IMR-90 (cell line): ENCODE results near the gene CELSR2. TPM values are rescaled to one million over a fixed set of nuclear protein-coding genes. Genes with fewer than 3 reads are reported as not detected.

ENCODE experiments used
- ATAC-seq: fragments of 200-7000 bp; cut with Tn5 transposase; 2 replicates; pipeline ENCODE4 v1.9.1; 2020; ENCODE audit warnings: low read depth, mild to moderate bottlenecking, moderate library complexity
- BruUV-seq: library from RNA; stranded (reverse); fragments of 400-500 nt; replicated peaks from 2 replicates; lab custom pipeline; 2021; lab: Mats Ljungman, UMichigan
- CTCF ChIA-PET: fragments of 300-600 bp; formaldehyde crosslinking; extraction: SDS; loops from one replicate; lab custom pipeline; 2021; ENCODE audit warnings: antibody characterized with exemption; lab: Yijun Ruan, JAX
- POLR2A ChIA-PET: fragments of 300-600 bp; sonication (Branson Sonifier 250); formaldehyde crosslinking; loops from one replicate; lab custom pipeline; 2022; ENCODE audit warnings: antibody characterized with exemption; ENCODE audit not compliant: unreplicated experiment; lab: Charles Lee
- DNase-seq: peaks from one replicate; pipeline ENCODE4 v3.0.0; 2013
- H2AFZ ChIP-seq: replicated peaks from 2 replicates; pipeline ENCODE3; 2013; ENCODE audit warnings: low read length, mild to moderate bottlenecking; ENCODE audit not compliant: poor library complexity
- H2AK5ac ChIP-seq: 2 replicates; pipeline ENCODE4 v1.6.1; 2013; ENCODE audit warnings: low read depth, low read length, inconsistent platforms
- H2AK9ac ChIP-seq: replicated peaks from 2 replicates; pipeline ENCODE3; 2013; ENCODE audit warnings: mild to moderate bottlenecking, low read depth, low read length, moderate library complexity; ENCODE audit not compliant: poor library complexity
- H2BK120ac ChIP-seq: 2 replicates; pipeline ENCODE4 v1.6.1; 2013; ENCODE audit warnings: low read depth, low read length, inconsistent platforms
- H2BK15ac ChIP-seq: 3 replicates; pipeline ENCODE4 v1.6.1; 2013; ENCODE audit warnings: low read depth, low read length, inconsistent platforms
- H2BK20ac ChIP-seq: 2 replicates; pipeline ENCODE4 v1.6.1; 2013; ENCODE audit warnings: low read depth, mild to moderate bottlenecking, inconsistent platforms, low read length, moderate library complexity
- H2BK5ac ChIP-seq: 2 replicates; pipeline ENCODE4 v1.6.1; 2013; ENCODE audit warnings: mild to moderate bottlenecking, low read depth, low read length, inconsistent platforms; ENCODE audit not compliant: poor library complexity, severe bottlenecking
- H3K14ac ChIP-seq: replicated peaks from 2 replicates; pipeline ENCODE4 v1.6.1; 2013; ENCODE audit warnings: low read depth, low read length, inconsistent platforms
- H3K18ac ChIP-seq: 2 replicates; pipeline ENCODE4 v1.6.1; 2013; ENCODE audit warnings: low read depth, low read length, control low read depth
- H3K23ac ChIP-seq: 2 replicates; pipeline ENCODE4 v1.6.1; 2013; ENCODE audit warnings: low read depth, low read length, inconsistent platforms
- H3K27ac ChIP-seq: 2 replicates; pipeline ENCODE4 v1.5.1; 2013; ENCODE audit warnings: mild to moderate bottlenecking, control low read depth, low read length; ENCODE audit not compliant: insufficient read depth
- H3K27me3 ChIP-seq: 2 replicates; pipeline ENCODE4 v1.6.1; 2013; ENCODE audit warnings: low read length; ENCODE audit not compliant: control insufficient read depth, insufficient read depth
- H3K36me3 ChIP-seq: 2 replicates; pipeline ENCODE4 v1.6.1; 2013; ENCODE audit warnings: low read length, mixed read lengths; ENCODE audit not compliant: control insufficient read depth, insufficient read depth
- H3K4ac ChIP-seq: 2 replicates; pipeline ENCODE4 v1.6.1; 2013; ENCODE audit warnings: low read depth, low read length, inconsistent platforms
- H3K4me1 ChIP-seq: 2 replicates; pipeline ENCODE4 v1.6.1; 2013; ENCODE audit warnings: low read length, mixed read lengths; ENCODE audit not compliant: control insufficient read depth, insufficient read depth
- H3K4me2 ChIP-seq: 2 replicates; pipeline ENCODE4 v1.6.1; 2013; ENCODE audit warnings: low read depth, mild to moderate bottlenecking, control low read depth, low read length, moderate library complexity
- H3K4me3 ChIP-seq: 2 replicates; pipeline ENCODE4 v1.5.1; 2013; ENCODE audit warnings: low read depth, mild to moderate bottlenecking, control low read depth, low read length, moderate library complexity; ENCODE audit not compliant: insufficient read depth
- H3K56ac ChIP-seq: 2 replicates; pipeline ENCODE4 v1.6.1; 2013; ENCODE audit warnings: low read length, inconsistent platforms; ENCODE audit not compliant: insufficient read depth; ENCODE audit errors: extremely low read depth
- H3K79me1 ChIP-seq, 2 experiments: 2 replicates each; pipeline ENCODE4 v1.6.1; 2013; ENCODE audit warnings: low read length in 2 of 2, inconsistent platforms in 1 of 2, low read depth in 1 of 2
- H3K9ac ChIP-seq: 2 replicates; pipeline ENCODE4 v1.6.1; 2013; ENCODE audit warnings: low read depth, low read length, control low read depth
- H3K9me1 ChIP-seq: 2 replicates; pipeline ENCODE4 v1.6.1; 2013; ENCODE audit warnings: low read length, inconsistent platforms; ENCODE audit not compliant: insufficient read depth
- H3K9me3 ChIP-seq: 2 replicates; pipeline ENCODE4 v1.6.1; 2013; ENCODE audit warnings: low read length; ENCODE audit not compliant: control insufficient read depth, insufficient read depth
- H4K20me1 ChIP-seq: 2 replicates; pipeline ENCODE4 v1.6.1; 2013; ENCODE audit warnings: low read length, inconsistent platforms; ENCODE audit not compliant: insufficient read depth
- H4K5ac ChIP-seq: 2 replicates; pipeline ENCODE4 v1.6.1; 2013; ENCODE audit warnings: mild to moderate bottlenecking, low read depth, low read length, control low read depth
- H4K8ac ChIP-seq, 2 experiments: 2 replicates each; pipeline ENCODE4 v1.6.1; 2013; ENCODE audit warnings: low read depth in 2 of 2, low read length in 2 of 2, control low read depth in 1 of 2, inconsistent platforms in 1 of 2
- H4K91ac ChIP-seq: 2 replicates; pipeline ENCODE4 v1.6.1; 2013; ENCODE audit warnings: low read depth, low read length, inconsistent platforms; ENCODE audit not compliant: insufficient read depth
- ELK1 ChIP-seq: fragments of 150-350 bp; IDR thresholded peaks from 2 replicates; pipeline ENCODE4 v1.6.1; 2016; ENCODE audit warnings: low read depth, mild to moderate bottlenecking, low read length, moderate library complexity, borderline replicate concordance
- MAFK ChIP-seq: IDR thresholded peaks from 2 replicates; pipeline ENCODE4 v1.6.1; 2012; ENCODE audit warnings: low read depth, low read length, improper control_type of control experiment
- MAZ ChIP-seq: IDR thresholded peaks from 2 replicates; pipeline ENCODE4 v1.6.1; 2012; ENCODE audit warnings: low read depth, mild to moderate bottlenecking, low read length, improper control_type of control experiment, moderate library complexity, borderline replicate concordance
- NFE2L2 ChIP-seq: fragments of 150-350 bp; IDR thresholded peaks from 2 replicates; pipeline ENCODE4 v1.6.1; 2016; ENCODE audit warnings: low read depth, mild to moderate bottlenecking, low read length
- POLR2A ChIP-seq: IDR thresholded peaks from 2 replicates; pipeline ENCODE4 v1.6.1; 2012; ENCODE audit warnings: mild to moderate bottlenecking, low read depth, low read length
- RAD21 ChIP-seq: IDR thresholded peaks from 2 replicates; pipeline ENCODE4 v1.6.1; 2012; ENCODE audit warnings: low read length, improper control_type of control experiment
- SMC3 ChIP-seq: fragments of 150-350 bp; IDR thresholded peaks from 2 replicates; pipeline ENCODE4 v1.6.1; 2016; ENCODE audit warnings: low read depth, mild to moderate bottlenecking, antibody characterized with exemption, low read length, moderate library complexity
- WGBS, 2 experiments: methylation state at CpG; one replicate each; pipeline versions ENCODE4 v1.1.5 to v1.1.7; 2013; ENCODE audit warnings: missing lambda C conversion rate in 2 of 2; ENCODE audit not compliant: insufficient read length in 1 of 2; ENCODE audit errors: extremely low coverage in 2 of 2; 5-methylcytosine and 5-hydroxymethylcytosine counted together
- dilution Hi-C: fragments of 300-500 bp; cut with HindIII; formaldehyde crosslinking; loops from one replicate; pipeline ENCODE4 v1.14.3; 2018; ENCODE audit warnings: low sequenced_read_pairs; ENCODE audit not compliant: unreplicated experiment
- in situ Hi-C: fragments of 300-500 bp; cut with MboI; formaldehyde crosslinking; loops from 3 replicates; pipeline ENCODE4 v1.14.3; 2019; ENCODE audit warnings: low sequenced_read_pairs, inconsistent platforms, mixed read lengths
- intact Hi-C: fragments of 100-400 bp; cut with micrococcal nuclease; formaldehyde crosslinking; loops from 2 replicates; pipeline ENCODE4 v1.10.0; 2022
- polyA plus RNA-seq, 3 experiments: library from polyadenylated mRNA; depleted of rRNA; stranded (reverse); fragments of >200 nt; gene quantifications; 2 replicates each; pipeline ENCODE4 v1.2.3, GENCODE V29; 2012; ENCODE audit warnings: low replicate concordance in 1 of 3
- total RNA-seq: library from RNA; depleted of rRNA; stranded (reverse); fragments of >200 nt; gene quantifications from 2 replicates; pipeline ENCODE4 v1.2.3, GENCODE V29; 2012

CELSR2 gene
- total and polyA plus RNA-seq, 2 of the 4 experiments (the other 2 are of a cell fraction): 1.3 to 5.3 TPM

- H4K91ac ChIP-seq: no peak overlapping the region
- no peak overlapping the region for H3K9ac ChIP-seq
- no peaks in the 10 kb centered on the region for H3K9me3 ChIP-seq
- no peaks in the 10 kb centered on the region for H3K79me1 ChIP-seq
- no peak overlapping the region for H3K23ac ChIP-seq
- ChIA-PET CTCF (interaction anchor here (0.6 kb wide), 1 partner anchor 87 kb away, joined by 4 read pairs; no protein-coding TSS in a partner anchor), POLR2A (no interaction called here)
- in situ Hi-C loops: no loop called here
- dilution Hi-C loops: no loop called here
- TF ChIP-seq ELK1: no peak
- no peak for TF ChIP-seq POLR2A
- TF ChIP-seq RAD21: no peak
- TF ChIP-seq NFE2L2: no peak
- TF ChIP-seq MAZ: no peak
- TF ChIP-seq SMC3: no peak
- no peak for TF ChIP-seq MAFK
- H2AK5ac ChIP-seq: no peak overlapping the region; the same call in 1 of the 2 replicates
- H2BK15ac ChIP-seq: no peak overlapping the region
- H2BK5ac ChIP-seq: no peak overlapping the region
- H4K8ac ChIP-seq: no peak overlapping the region
- H3K4me3 ChIP-seq: no peak overlapping the region
- no peak overlapping the region for H3K4ac ChIP-seq
- H3K18ac ChIP-seq: no peak overlapping the region
- H4K5ac ChIP-seq: no peak overlapping the region
- H2BK120ac ChIP-seq: no peak overlapping the region
- H2AFZ ChIP-seq: no peak overlapping the region
- ATAC-seq: no peak
- no peak overlapping the region for H2BK20ac ChIP-seq
- BruUV-seq: no TSS peak
- no peak overlapping the region for H3K27ac ChIP-seq
- WGBS, 2 experiments: 50% methylated on average over 2 of the region's 12 CpGs; no CpG with 5 or more reads in 1 of the 2 experiments
- no peak for DNase-seq
- H3K9me1 ChIP-seq: peaks cover 28% of the 10 kb centered on the region
- intact Hi-C loops: loop anchor here (5.0 kb wide), 1 partner anchor 39 kb away; no protein-coding TSS in a partner anchor
- no peaks in the 10 kb centered on the region for H3K27me3 ChIP-seq
- no peak overlapping the region for H3K4me2 ChIP-seq
- H3K36me3 ChIP-seq: peaks cover 21% of the 10 kb centered on the region
- H3K56ac ChIP-seq: no peak overlapping the region
- H3K4me1 ChIP-seq: peaks cover 16% of the 10 kb centered on the region
- H3K14ac ChIP-seq: no peak overlapping the region
- peaks cover 3% of the 10 kb centered on the region; the same call in 1 of the 2 replicates for H4K20me1 ChIP-seq
- no peak overlapping the region for H2AK9ac ChIP-seq
Measured at GRCh38 chr1:109312978-109313775, 63.8 kb downstream of the CELSR2 start.
